ENCODE results near the gene DGKE. TPM values are rescaled to one million over a fixed set of nuclear protein-coding genes. Genes with fewer than 3 reads are reported as not detected.

The DGKE gene
- total RNA-seq, 2 experiments from 2014 or later: 20.0 to 22.3 TPM

- peaks cover 72% of the 10 kb centered on the region for H3K4me1 Mint-ChIP-seq (ENCODE audit: low read depth)
- peak overlapping the region; percentile 99 for H3K4me3 Mint-ChIP-seq
- peaks cover 59% of the 10 kb centered on the region for H3K36me3 Mint-ChIP-seq (ENCODE audit: low read depth)
- CTCF ChIA-PET: interaction anchor here (0.8 to 2.1 kb wide), 6 partner anchors 10 to 232 kb away, joined by 3 to 9 read pairs (median 7); partner anchors contain the start of gene TRIM25
- H3K27ac Mint-ChIP-seq: peak overlapping the region; percentile 88
- Histone ChIP-seq H3K4me3 (ENCODE audit: low read length) (peak overlapping the region; percentile 96), H3K27me3 (ENCODE audit: control insufficient read depth in 1 of 2, insufficient read depth in 2 of 2, low read length in 2 of 2) (no peaks in the 10 kb centered on the region), H3K27ac (ENCODE audit: low read depth in 1 of 2, low read length in 2 of 2) (peak overlapping the region; percentile 58 to 83), H3K4me1 (ENCODE audit: insufficient read depth, low read length) (peaks cover 41% of the 10 kb centered on the region), H3K9me3 (ENCODE audit: control insufficient read depth in 1 of 2, insufficient read depth in 1 of 2, low read length in 2 of 2) (no peaks in the 10 kb centered on the region), H3K36me3 (ENCODE audit: insufficient read depth, low read length) (peaks cover 12% of the 10 kb centered on the region)
- no peaks in the 10 kb centered on the region for H3K9me3 Mint-ChIP-seq
- H3K27me3 Mint-ChIP-seq: no peaks in the 10 kb centered on the region
- ATAC-seq (ENCODE audit: poor library complexity): no peak
- POLR2A ChIA-PET: interaction anchor here (0.6 to 3.6 kb wide), 5 partner anchors 16 to 1519 kb away, joined by 3 to 42 read pairs (median 4); partner anchors contain the start of genes NOG and TRIM25
- no peak for TF ChIP-seq CTCF (IDR thresholded peaks at IDR 0.05)
- DNase-seq: no peak
- intact Hi-C loops (cut with DNase I, micrococcal nuclease): loop anchor here in 1 of 2 experiments (2.0 to 10.0 kb wide), 3 partner anchors 144 to 1680 kb away; partner anchors contain the start of genes MTMR4, SCPEP1 and SRSF1
Observed at GRCh38 chr17:56835264-56835585, 1.3 kb downstream of the DGKE start.

- no peaks in the 10 kb centered on the region for H3K9me3 Mint-ChIP-seq
- H3K4me1 Mint-ChIP-seq (ENCODE audit: low read depth): peaks cover 45% of the 10 kb centered on the region
- H3K27me3 Mint-ChIP-seq: no peaks in the 10 kb centered on the region
- intact Hi-C loops (cut with DNase I, micrococcal nuclease): loop anchor here in 1 of 2 experiments (10.0 kb wide), 2 partner anchors 1166 to 1676 kb away; partner anchors contain the start of genes MTMR4 and SRSF1
- H3K36me3 Mint-ChIP-seq (ENCODE audit: low read depth): peaks cover 40% of the 10 kb centered on the region
- no peak overlapping the region for H3K4me3 Mint-ChIP-seq
- H3K27ac ChIP-seq (ENCODE audit: low read depth in 1 of 2, low read length in 2 of 2): no peak overlapping the region
- no peak overlapping the region for H3K27ac Mint-ChIP-seq
- no peaks in the 10 kb centered on the region for H3K27me3 ChIP-seq (ENCODE audit: control insufficient read depth in 1 of 2, insufficient read depth in 2 of 2, low read length in 2 of 2)
- TF ChIP-seq CTCF (IDR thresholded peaks at IDR 0.05): no peak
- no peaks in the 10 kb centered on the region for H3K9me3 ChIP-seq (ENCODE audit: control insufficient read depth in 1 of 2, insufficient read depth in 1 of 2, low read length in 2 of 2)
- ChIA-PET CTCF (interaction anchor here (1.1 kb wide), 1 partner anchor 19 kb away, joined by 3 read pairs; no protein-coding TSS in a partner anchor), POLR2A (interaction anchor here (0.6 to 0.7 kb wide), 2 partner anchors 21 to 26 kb away, joined by 3 read pairs; no protein-coding TSS in a partner anchor)
- no peak for ATAC-seq (ENCODE audit: poor library complexity)
- H3K4me3 ChIP-seq (ENCODE audit: low read length): no peak overlapping the region
- peaks cover 16% of the 10 kb centered on the region for H3K4me1 ChIP-seq (ENCODE audit: insufficient read depth, low read length)
- peaks cover 14% of the 10 kb centered on the region for H3K36me3 ChIP-seq (ENCODE audit: insufficient read depth, low read length)
- DNase-seq: no peak
Observed at GRCh38 chr17:56838687-56839086, 4.7 kb downstream of the DGKE start.

GRCh38 chr17:56842577-56842976 lies 8.6 kb downstream of the DGKE start:
- CTCF ChIA-PET: interaction anchor here (1.0 kb wide), 2 partner anchors 23 to 25 kb away, joined by 3 to 4 read pairs; no protein-coding TSS in a partner anchor
- H3K4me1 Mint-ChIP-seq (ENCODE audit: low read depth): peaks cover 18% of the 10 kb centered on the region
- Histone ChIP-seq H3K4me1 (ENCODE audit: insufficient read depth, low read length) (no peaks in the 10 kb centered on the region), H3K27ac (ENCODE audit: low read depth in 1 of 2, low read length in 2 of 2) (no peak overlapping the region), H3K36me3 (ENCODE audit: insufficient read depth, low read length) (peaks cover 19% of the 10 kb centered on the region), H3K27me3 (ENCODE audit: control insufficient read depth in 1 of 2, insufficient read depth in 2 of 2, low read length in 2 of 2) (no peaks in the 10 kb centered on the region), H3K9me3 (ENCODE audit: control insufficient read depth in 1 of 2, insufficient read depth in 1 of 2, low read length in 2 of 2) (no peaks in the 10 kb centered on the region), H3K4me3 (ENCODE audit: low read length) (no peak overlapping the region)
- POLR2A ChIA-PET: no interaction called here
- H3K27ac Mint-ChIP-seq: no peak overlapping the region
- no peak overlapping the region for H3K4me3 Mint-ChIP-seq
- peaks cover 43% of the 10 kb centered on the region for H3K36me3 Mint-ChIP-seq (ENCODE audit: low read depth)
- DNase-seq (no peak), ATAC-seq (ENCODE audit: poor library complexity) (no peak)
- TF ChIP-seq CTCF (IDR thresholded peaks at IDR 0.05): no peak
- H3K9me3 Mint-ChIP-seq: no peaks in the 10 kb centered on the region
- H3K27me3 Mint-ChIP-seq: no peaks in the 10 kb centered on the region
- intact Hi-C loops (cut with DNase I, micrococcal nuclease): no loop called here
